DMS153 treated with DMSO at 0.1 percent for 48 hours (cell line): Measurements from ENCODE around the gene RAB14.

Source experiments
- DNase-seq: peaks from one replicate; lab custom pipeline; 2025; ENCODE audit not compliant: unreplicated experiment; lab: John Stamatoyannopoulos, UW

The RAB14 gene

DNA sequence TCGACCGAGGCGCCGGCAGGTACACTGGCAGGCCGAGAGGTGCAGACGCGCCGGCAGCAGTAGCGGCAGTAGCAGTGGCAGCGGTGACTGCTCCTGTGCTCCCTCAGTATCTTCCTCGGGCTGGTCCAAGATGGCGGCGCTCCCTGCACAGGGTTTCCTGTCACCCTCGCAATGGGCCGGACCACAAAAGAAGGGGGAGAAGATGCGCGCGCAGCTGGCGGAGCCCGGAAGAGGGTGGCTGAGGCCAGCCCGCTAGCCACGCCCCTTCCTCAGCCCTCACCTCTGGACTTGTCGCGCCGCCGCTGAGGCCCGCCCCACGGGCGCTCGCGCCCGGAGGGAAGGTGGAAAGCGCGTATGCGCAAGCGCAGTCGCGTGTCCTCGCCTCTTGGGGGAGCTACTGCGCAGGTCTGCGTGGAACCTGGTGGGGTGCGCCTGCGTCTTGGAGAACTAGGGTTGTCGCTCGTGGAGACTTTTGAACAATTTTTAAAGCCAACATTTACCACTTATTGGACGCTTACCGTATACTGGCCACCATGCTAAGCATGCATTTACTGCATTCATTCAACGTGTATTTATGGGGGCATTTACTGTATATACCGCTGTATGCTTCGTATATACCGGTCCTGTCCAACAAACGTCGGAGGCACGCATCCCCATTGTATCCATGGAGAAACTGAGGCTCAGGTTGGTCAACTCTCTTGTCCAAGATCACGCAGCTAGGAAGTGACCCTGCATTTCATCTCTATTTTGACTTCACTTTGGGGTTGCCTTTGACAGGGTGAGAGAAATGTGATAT lies at the start of gene RAB14:
RAB14 (minus strand) TSS at position 132 of the 796 bp plus-strand sequence. CDS start 8,457 bp downstream, outside the sequence.
- DNase-seq: peak; percentile 99

DNA sequence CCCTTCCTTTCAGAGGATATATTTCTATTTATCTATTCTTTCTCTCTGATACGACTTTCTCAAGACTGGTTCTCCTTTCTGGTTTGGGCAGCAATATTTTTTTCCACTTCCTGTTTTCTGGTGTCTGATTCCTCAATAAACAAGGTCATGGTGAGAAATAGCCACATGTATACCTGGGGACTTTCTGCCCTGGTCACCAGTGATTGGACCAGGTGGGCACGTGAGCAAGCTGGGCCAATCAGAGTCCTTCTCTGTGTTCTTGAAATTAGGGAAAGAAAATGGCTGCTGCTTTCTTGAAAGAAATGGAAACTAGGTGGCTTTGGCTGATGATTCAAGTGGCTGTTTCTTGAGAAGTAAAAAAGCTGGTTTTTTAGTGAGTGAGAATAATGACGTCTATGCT lies 47.9 kb upstream of the RAB14 start:
- no peak for DNase-seq

GRCh38 chr9:121246821-121247561 lies 45.3 kb upstream of the RAB14 start:
- no peak for DNase-seq

GRCh38 chr9:121242959-121243346 lies 41.3 kb upstream of the RAB14 start:
- no peak for DNase-seq

DNA sequence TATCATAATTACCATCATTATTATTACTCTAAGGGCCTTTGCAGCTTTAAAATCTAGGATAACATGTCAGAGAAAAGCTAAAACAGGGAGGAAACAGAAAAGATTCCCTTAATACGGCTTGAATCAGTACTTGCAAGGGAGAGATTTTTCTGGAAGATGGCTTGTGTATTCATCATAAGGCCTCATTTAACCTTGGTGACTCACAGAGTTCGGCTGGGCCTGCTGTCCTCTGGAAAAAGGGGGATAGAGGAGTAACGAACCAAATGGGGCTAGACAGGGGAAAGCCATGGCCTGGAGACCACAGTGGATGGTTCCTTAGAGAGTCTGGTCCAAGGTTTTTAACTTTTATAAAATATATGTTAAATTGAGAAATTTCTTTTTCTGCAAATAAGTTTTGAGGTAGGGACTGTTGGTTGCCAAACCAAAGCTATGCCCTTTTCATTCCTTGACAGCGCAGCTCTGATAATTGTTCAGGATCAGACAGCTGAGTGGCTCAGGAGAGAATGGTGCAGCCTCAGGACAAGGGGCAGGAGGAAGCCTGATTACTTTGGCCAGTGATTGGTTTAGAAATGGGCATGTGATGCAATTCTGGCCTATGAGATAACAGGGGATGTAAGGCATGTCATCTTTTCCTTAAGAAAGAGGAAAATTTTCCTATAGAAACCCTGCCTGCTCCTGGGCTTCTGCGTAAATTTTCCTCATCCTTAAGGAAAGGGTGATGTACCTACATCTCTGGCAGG lies 40.7 kb upstream of the RAB14 start:
- no peak for DNase-seq

DNA sequence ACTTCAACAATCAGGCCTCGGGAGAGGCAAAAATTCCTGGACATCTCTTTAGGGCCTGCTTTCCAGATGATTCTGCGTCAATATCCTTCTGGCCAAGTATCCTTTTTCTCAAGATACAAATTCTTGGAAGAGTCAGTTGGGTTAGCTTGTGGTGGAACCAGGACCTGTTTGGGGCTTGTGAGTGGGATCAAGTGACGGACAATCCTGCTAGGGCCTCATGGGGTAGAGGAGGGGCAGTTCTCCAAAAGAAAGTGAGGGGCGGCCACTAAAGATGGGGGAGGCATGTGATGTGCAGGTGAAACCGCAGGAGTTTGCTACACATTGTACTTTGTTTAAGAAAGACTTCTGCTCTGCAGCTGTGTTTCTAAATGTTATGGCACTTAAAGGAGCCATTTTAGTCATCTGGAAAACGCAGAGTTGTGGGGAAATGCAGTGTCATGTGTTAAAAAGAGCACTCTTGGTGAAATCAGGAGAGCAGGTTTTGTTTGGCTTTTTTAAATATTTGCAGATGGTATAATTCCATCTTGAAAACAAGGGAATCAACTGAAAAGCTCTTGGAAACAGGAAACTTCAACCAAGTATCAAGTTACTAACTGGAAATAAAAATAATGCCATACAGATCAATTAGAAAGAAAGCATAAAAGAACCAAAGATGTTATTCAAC lies 38.9 kb upstream of the RAB14 start:
- DNase-seq: no peak

DNA sequence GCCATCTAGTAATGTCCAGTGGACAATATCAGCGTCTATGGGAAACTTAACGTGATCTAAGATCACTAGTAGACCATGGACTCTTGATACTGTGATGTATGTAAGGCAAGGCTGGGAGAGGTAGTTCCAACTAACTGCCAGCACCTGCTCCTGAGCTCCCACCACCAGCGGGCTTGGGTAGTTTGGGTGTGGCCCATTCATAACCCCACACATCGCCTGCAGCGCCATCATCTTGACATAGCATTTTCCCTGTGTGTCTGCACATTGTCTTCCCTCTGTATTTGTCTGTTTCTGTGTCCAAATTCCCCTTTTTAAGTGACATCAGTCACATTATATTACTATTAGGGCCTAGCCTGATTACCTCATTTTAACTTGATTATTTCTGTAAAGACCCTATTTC lies 38.2 kb upstream of the RAB14 start:
- DNase-seq: no peak

- no peak for DNase-seq
Observed at GRCh38 chr9:121239071-121239470, 37.4 kb upstream of the RAB14 start.

GRCh38 chr9:121237916-121238315 lies 36.2 kb upstream of the RAB14 start:
- DNase-seq: no peak

- DNase-seq: no peak
Observed at GRCh38 chr9:121235512-121235911, 33.8 kb upstream of the RAB14 start.

GRCh38 chr9:121234832-121235161 lies 33.1 kb upstream of the RAB14 start:
- no peak for DNase-seq

DNA sequence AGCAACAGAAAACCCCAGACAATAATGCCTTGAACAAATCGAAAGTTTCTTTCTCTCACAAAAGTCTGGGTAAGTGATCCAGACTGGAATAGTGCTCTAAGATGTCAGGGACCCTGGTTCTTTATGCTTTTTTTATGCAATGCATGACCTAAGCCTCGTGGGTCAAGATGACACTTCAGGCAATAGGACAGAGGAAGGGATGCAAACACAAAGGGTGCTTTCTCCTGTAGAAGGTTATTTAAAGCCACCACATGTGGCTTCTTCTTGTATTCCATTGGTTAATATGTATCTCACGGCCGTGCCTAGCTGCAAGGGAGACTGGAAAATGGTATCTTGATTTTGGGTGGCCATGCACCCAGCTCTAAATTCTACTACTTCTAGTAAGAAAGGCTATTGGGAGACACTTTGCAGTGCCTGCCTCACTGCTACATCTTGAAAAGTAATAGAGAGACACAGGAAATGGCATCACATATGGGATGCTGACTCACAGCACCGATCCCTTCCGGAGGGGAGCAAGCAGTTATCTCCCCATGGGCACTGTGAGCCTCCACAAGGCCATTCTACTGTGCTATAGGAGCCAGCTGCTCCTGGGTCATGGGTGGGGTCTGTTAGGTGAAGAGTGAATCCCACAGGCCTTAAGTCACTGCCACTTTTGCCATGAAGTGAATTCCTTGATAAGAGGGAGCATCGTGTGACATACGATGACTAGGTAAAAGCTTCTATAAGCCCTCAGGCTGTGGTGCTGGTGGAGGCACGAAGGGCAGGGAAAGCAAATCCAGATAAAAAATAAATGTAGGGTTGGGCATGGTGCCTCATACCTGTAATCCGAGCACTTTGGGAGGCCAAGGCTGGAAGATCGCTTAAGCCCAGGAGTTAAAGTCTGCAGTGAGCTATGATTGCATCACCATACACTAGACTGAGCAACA lies 32.5 kb upstream of the RAB14 start:
- DNase-seq: no peak

DNA sequence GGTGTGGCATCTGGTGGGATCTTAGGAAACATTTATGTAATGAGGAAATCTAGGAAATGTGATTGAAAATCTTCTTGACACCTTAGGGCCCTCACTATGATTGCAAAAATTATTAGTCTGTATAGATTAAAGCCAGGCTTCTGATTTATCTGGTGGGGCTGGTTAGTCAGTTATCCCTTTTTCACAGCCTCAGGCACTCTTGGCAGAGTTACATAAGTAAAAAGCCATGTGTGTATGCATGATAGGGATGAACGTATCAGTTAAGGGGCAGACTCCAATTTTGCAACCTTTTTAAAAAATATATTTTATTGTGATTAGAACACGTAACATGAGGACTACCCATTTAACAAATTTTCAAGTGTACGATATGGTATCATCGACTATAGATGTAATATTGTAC lies 30.6 kb upstream of the RAB14 start:
- DNase-seq: no peak

- no peak for DNase-seq
Observed at GRCh38 chr9:121230256-121230655, 28.6 kb upstream of the RAB14 start.

GRCh38 chr9:121227862-121228261 lies 26.2 kb upstream of the RAB14 start:
- no peak for DNase-seq

DNA sequence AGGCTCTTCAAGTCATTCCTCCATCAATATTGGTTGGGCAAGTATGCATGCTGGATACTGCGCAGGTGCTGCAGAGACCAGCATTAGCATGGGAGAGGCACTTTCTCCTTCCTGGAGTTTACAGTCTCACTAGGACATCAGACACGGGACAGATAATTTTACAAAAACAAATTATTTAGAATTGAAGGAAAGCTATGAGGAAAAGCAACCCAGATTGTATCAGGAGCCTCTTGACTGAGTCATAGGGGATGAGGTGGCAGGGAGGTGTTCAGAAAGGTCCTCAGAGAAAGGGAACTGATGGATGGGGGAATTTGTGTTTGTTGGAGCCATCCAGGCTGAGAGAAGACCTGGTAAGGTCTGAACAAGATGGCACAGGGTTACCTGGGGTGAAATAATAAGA lies 24.5 kb upstream of the RAB14 start:
- no peak for DNase-seq

GRCh38 chr9:121225240-121225639 lies 23.6 kb upstream of the RAB14 start:
- no peak for DNase-seq

DNA sequence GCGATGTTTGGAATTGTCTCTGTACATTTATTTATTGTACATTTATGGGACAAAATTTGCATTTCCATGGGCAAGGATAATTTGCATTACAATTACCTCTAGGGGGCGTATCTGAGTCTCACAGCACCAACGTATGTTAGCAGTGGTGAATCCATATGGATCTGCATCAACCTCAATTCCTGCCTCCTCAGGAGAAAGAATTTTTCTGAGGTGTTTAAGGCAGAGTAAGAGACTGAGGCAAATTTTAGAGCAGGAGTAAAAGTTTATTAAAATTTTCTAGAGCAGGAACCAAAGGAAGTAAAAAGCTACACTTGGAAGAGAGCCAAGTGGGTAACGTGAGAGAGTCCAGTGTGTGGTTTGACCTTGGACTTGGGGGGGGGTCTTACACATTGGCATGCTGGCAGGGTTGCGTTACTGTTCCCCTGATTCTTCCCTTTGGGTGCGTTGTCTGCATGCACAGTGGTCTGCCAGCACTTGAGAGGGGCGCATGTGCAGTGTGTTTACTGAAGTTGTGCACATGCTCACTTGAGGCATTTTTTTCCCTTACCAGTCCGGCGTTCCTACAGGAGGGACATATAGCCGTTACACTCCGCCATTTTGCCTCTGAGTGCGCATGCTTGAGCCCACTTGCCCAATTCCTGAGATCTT lies 21.0 kb upstream of the RAB14 start:
- DNase-seq: peak; percentile 14

- DNase-seq: no peak
Observed at GRCh38 chr9:121221664-121222055, 20.0 kb upstream of the RAB14 start.
